AG04449 (cell line): Measurements from ENCODE around the gene C1orf74.

Experiments
- CTCF ChIA-PET: fragments of 350-600 bp; formaldehyde crosslinking; extraction: SDS; loops from one replicate; lab custom pipeline; 2021; ENCODE audit warnings: antibody characterized with exemption; lab: Yijun Ruan, JAX
- POLR2A ChIA-PET: fragments of 400-600, 350-600 bp; formaldehyde crosslinking; extraction: SDS; loops from one replicate; lab custom pipeline; 2020; ENCODE audit warnings: antibody characterized with exemption, inconsistent platforms; lab: Yijun Ruan, JAX
- DNase-seq: peaks from one replicate; pipeline ENCODE4 v3.0.0-alpha.2; 2010; ENCODE audit warnings: low read depth, low spot score
- H3K4me3 ChIP-seq: 2 replicates; pipeline ENCODE4 v1.5.1; 2011; ENCODE audit warnings: low read depth, mild to moderate bottlenecking, control low read depth, low read length
- CTCF ChIP-seq: IDR thresholded peaks from one replicate; pipeline ENCODE4 v1.5.1; 2011; ENCODE audit warnings: mild to moderate bottlenecking, moderate library complexity, low read length, control low read depth, inconsistent platforms; ENCODE audit not compliant: insufficient read depth; ENCODE audit errors: missing control alignments

Gene C1orf74

GRCh38 chr1:209825591-209826434 is 41.5 kb upstream of the C1orf74 start:
- DNase-seq, result no peak
- ChIA-PET POLR2A (no interaction called here), CTCF (interaction anchor here (0.7 to 9.9 kb wide), 11 partner anchors 8 to 256 kb away, joined by 3 to 293 read pairs (median 5); partner anchors contain the start of gene IRF6)
- TF ChIP-seq CTCF, result no peak
- H3K4me3 ChIP-seq, result no peak overlapping the region

GRCh38 chr1:209823143-209824041 is 39.0 kb upstream of the C1orf74 start:
- no peak for DNase-seq
- H3K4me3 ChIP-seq, result no peak overlapping the region
- ChIA-PET CTCF (interaction anchor here (0.6 to 9.9 kb wide), 54 partner anchors 13 to 506 kb away, joined by 3 to 293 read pairs (median 4); partner anchors contain the start of genes C1orf74, CAMK1G, G0S2 and IRF6), POLR2A (interaction anchor here (0.9 kb wide), 1 partner anchor 8 kb away, joined by 6 read pairs; no protein-coding TSS in a partner anchor)
- peak; percentile 57 for TF ChIP-seq CTCF

- ChIA-PET CTCF (interaction anchor here (0.6 to 9.9 kb wide), 42 partner anchors 13 to 494 kb away, joined by 3 to 293 read pairs (median 4); partner anchors contain the start of genes C1orf74, CAMK1G, IRF6 and TRAF3IP3), POLR2A (no interaction called here)
- H3K4me3 ChIP-seq, result no peak overlapping the region
- no peak for DNase-seq
- TF ChIP-seq CTCF, result no peak
Measured at GRCh38 chr1:209822706-209823105, 38.3 kb upstream of the C1orf74 start.

GRCh38 chr1:209820986-209821385 is 36.6 kb upstream of the C1orf74 start:
- CTCF ChIA-PET, result interaction anchor here (0.7 to 9.9 kb wide), 8 partner anchors 11 to 167 kb away, joined by 3 to 293 read pairs (median 42); partner anchors contain the start of gene IRF6
- POLR2A ChIA-PET, result no interaction called here
- no peak overlapping the region for H3K4me3 ChIP-seq
- TF ChIP-seq CTCF, result no peak
- no peak for DNase-seq

- DNase-seq, result no peak
- CTCF ChIA-PET, result interaction anchor here (1.7 to 9.9 kb wide), 3 partner anchors 8 to 11 kb away, joined by 4 to 293 read pairs (median 21); partner anchors contain the start of genes IRF6 and UTP25
- no peak overlapping the region for H3K4me3 ChIP-seq
- no peak for TF ChIP-seq CTCF
- POLR2A ChIA-PET, result no interaction called here
Measured at GRCh38 chr1:209819058-209819457, 34.7 kb upstream of the C1orf74 start.
